Vagina (tissue), 2 donors: ENCODE results near the gene PWWP2B. TPM values are rescaled to one million over a fixed set of nuclear protein-coding genes. Genes with fewer than 3 reads are reported as not detected.

Experiments used
- DNase-seq, 2 donors: peaks; one replicate each; pipeline ENCODE4 v3.0.0-alpha.2; 2017; ENCODE audit errors: extremely low spot score in 2 of 2
- H3K27ac ChIP-seq: fragments of 200-600 bp; sonication (generic); one replicate; pipeline ENCODE4 v1.5.1; 2019
- H3K27me3 ChIP-seq: fragments of 200-600 bp; sonication (generic); one replicate; pipeline ENCODE4 v1.5.1; 2019
- H3K36me3 ChIP-seq, 2 donors: fragments of 200-600 bp; sonication (generic); one replicate each; pipeline ENCODE4 v1.5.1; 2017 to 2019
- H3K4me1 ChIP-seq: fragments of 200-600 bp; sonication (generic); one replicate; pipeline ENCODE4 v1.5.1; 2019
- H3K4me3 ChIP-seq, 2 donors: fragments of 200-600 bp; sonication (generic); 1 replicate in 1 of 2; 2 replicates in 1 of 2; pipeline ENCODE4 v1.5.1; 2016 to 2019
- H3K9me3 ChIP-seq: fragments of 200-600 bp; sonication (generic); one replicate; pipeline ENCODE4 v1.5.1; 2019
- POLR2A ChIP-seq, 2 donors: fragments of 450-650 bp; IDR thresholded peaks; one replicate each; pipeline ENCODE4 v1.6.1; 2017; ENCODE audit warnings: antibody characterized with exemption in 2 of 2, mild to moderate bottlenecking in 2 of 2, moderate library complexity in 2 of 2
- POLR2AphosphoS5 ChIP-seq, 2 donors: sonication (generic); formaldehyde crosslinking; IDR thresholded peaks; one replicate each; pipeline ENCODE4 v1.9.0; 2017; ENCODE audit warnings: antibody characterized with exemption in 2 of 2, mild to moderate bottlenecking in 2 of 2, low read depth in 1 of 2; ENCODE audit not compliant: insufficient read depth in 1 of 2
- intact Hi-C: fragments of 100-400 bp; cut with DNase I; formaldehyde crosslinking; loops from one replicate; pipeline ENCODE4 v1.15.1; 2023
- total RNA-seq: library from RNA; depleted of rRNA; stranded (reverse); fragments of >200 nt; gene quantifications from one replicate; pipeline ENCODE4 v1.2.3, GENCODE V29; 2016
- TF ChIP-seq, protein P1 (sequence below), 3 experiments: fragments of 450-650 bp in 2 of 3; fragments of 200-600 bp in 1 of 3; sonication (generic) in 1 of 3; IDR thresholded peaks; one replicate each; pipeline ENCODE4 v1.5.1; 2017 to 2019; ENCODE audit warnings: antibody characterized with exemption in 3 of 3, mild to moderate bottlenecking in 2 of 3, moderate library complexity in 2 of 3

Gene PWWP2B
- total RNA-seq, 1 donor from 2014 or later, result 14.7 TPM

GRCh38 chr10:132404911-132405462, 8.0 kb downstream of the PWWP2B start:
- no peak overlapping the region for H3K27ac ChIP-seq

DNA sequence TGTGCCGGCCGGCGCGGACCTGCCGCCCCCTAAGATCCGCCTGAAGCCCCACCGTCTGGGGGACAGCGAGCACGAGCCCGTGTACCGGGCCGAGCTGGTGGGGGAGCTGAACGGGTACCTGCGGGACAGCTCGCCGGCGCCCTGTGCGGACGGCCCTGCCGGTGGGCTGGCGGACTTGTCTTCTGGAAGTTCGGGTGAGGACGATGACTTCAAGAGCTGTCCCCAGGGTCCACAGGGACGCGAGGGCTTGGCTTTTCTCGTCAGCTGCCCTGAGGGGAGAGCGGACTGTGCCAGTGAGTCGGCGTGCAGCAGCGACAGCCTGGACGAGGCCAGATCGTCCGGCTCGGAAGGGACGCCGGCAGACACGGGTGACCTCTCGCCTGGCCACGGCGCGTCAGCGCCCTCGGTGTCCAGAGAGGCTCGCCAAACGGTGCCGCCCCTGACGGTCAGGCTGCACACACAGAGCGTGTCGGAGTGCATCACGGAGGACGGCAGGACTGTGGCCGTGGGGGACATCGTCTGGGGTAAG, 8.5 kb downstream of the PWWP2B start:
- H3K27me3 ChIP-seq, result no peaks in the 10 kb centered on the region
- no peak for DNase-seq
- H3K4me1 ChIP-seq, result peaks cover 69% of the 10 kb centered on the region
- TF ChIP-seq POLR2A (IDR thresholded peaks at IDR 0.05) (no peak), POLR2AphosphoS5 (IDR thresholded peaks at IDR 0.05; ENCODE audit: insufficient read depth in 1 of 2, low read depth in 1 of 2) (no peak)
- TF ChIP-seq, protein P1, sequence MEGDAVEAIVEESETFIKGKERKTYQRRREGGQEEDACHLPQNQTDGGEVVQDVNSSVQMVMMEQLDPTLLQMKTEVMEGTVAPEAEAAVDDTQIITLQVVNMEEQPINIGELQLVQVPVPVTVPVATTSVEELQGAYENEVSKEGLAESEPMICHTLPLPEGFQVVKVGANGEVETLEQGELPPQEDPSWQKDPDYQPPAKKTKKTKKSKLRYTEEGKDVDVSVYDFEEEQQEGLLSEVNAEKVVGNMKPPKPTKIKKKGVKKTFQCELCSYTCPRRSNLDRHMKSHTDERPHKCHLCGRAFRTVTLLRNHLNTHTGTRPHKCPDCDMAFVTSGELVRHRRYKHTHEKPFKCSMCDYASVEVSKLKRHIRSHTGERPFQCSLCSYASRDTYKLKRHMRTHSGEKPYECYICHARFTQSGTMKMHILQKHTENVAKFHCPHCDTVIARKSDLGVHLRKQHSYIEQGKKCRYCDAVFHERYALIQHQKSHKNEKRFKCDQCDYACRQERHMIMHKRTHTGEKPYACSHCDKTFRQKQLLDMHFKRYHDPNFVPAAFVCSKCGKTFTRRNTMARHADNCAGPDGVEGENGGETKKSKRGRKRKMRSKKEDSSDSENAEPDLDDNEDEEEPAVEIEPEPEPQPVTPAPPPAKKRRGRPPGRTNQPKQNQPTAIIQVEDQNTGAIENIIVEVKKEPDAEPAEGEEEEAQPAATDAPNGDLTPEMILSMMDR (IDR thresholded peaks at IDR 0.05), result no peak
- H3K4me3 ChIP-seq, result no peak overlapping the region
- H3K36me3 ChIP-seq, result peaks cover 0 to 14% of the 10 kb centered on the region in 2 donors
- no peak overlapping the region for H3K27ac ChIP-seq
- H3K9me3 ChIP-seq, result no peaks in the 10 kb centered on the region
- intact Hi-C loops, result no loop called here

More at GRCh38 chr10:132404911-132405462, 8.0 kb downstream of the PWWP2B start:
- Histone ChIP-seq H3K36me3 (peaks cover 0 to 14% of the 10 kb centered on the region in 2 donors), H3K27me3 (no peaks in the 10 kb centered on the region), H3K9me3 (no peaks in the 10 kb centered on the region), H3K4me1 (peaks cover 71% of the 10 kb centered on the region), H3K4me3 (no peak overlapping the region)
- TF ChIP-seq POLR2AphosphoS5 (IDR thresholded peaks at IDR 0.05; ENCODE audit: insufficient read depth in 1 of 2, low read depth in 1 of 2) (no peak), POLR2A (IDR thresholded peaks at IDR 0.05) (no peak)
- TF ChIP-seq, protein P1 (IDR thresholded peaks at IDR 0.05), result no peak
- DNase-seq, result no peak
- intact Hi-C loops, result no loop called here

DNA sequence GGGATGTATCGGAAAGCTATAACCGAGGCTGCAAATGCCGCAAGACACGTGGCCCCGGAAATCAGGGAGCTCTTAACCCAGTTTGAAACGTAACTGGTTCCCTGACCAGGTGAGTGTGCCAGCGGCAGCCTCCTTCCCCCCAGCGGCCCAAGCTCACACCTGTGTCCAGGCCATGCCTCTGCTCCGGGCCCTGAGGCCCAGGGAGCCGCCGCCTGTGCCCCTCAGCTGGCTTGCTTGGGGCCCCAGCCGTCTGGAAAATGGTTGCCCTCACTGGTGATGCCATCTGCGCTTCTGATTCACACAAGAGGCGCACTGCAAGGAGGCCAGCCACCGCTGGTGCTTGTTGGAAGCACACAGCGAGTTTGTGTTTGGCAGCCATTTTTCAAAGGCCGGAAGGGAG, 9.2 kb downstream of the PWWP2B start:
- H3K9me3 ChIP-seq, result no peaks in the 10 kb centered on the region
- DNase-seq, result no peak
- H3K4me3 ChIP-seq, result no peak overlapping the region
- peaks cover 69% of the 10 kb centered on the region for H3K4me1 ChIP-seq
- TF ChIP-seq POLR2AphosphoS5 (IDR thresholded peaks at IDR 0.05; ENCODE audit: insufficient read depth in 1 of 2, low read depth in 1 of 2), result no peak
- TF ChIP-seq, protein P1 (IDR thresholded peaks at IDR 0.05), result no peak
- TF ChIP-seq POLR2A (IDR thresholded peaks at IDR 0.05), result no peak
- no peak overlapping the region for H3K27ac ChIP-seq
- intact Hi-C loops, result no loop called here
- peaks cover 0 to 14% of the 10 kb centered on the region in 2 donors for H3K36me3 ChIP-seq
- H3K27me3 ChIP-seq, result no peaks in the 10 kb centered on the region

DNA sequence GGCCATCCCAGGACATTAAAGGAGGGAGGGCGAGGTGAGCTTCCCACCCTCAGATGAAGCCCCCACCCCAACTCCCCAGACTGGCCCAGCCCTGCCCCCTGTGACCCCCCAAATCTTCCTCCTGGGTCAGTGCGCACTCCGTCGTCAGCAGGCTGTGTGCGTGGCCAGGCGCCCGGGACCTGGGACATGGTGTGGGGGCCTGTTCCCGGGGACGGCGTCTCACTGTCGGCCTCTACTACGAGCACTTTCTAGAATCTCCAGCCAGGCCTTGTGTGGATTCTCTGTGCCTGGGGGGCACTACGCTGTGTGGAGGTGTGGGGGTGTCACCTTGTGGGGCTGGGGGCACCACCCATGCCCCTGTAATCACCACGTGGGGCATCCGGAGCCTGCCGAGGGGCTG, 9.8 kb downstream of the PWWP2B start:
- H3K4me1 ChIP-seq, result peaks cover 69% of the 10 kb centered on the region
- no peaks in the 10 kb centered on the region for H3K9me3 ChIP-seq
- intact Hi-C loops, result no loop called here
- H3K27me3 ChIP-seq, result no peaks in the 10 kb centered on the region
- H3K4me3 ChIP-seq, result no peak overlapping the region
- peak overlapping the region; percentile 90 for H3K27ac ChIP-seq
- peaks cover 0 to 14% of the 10 kb centered on the region in 2 donors for H3K36me3 ChIP-seq
- no peak for DNase-seq
- TF ChIP-seq POLR2A (IDR thresholded peaks at IDR 0.05), result no peak
- TF ChIP-seq, protein P1 (IDR thresholded peaks at IDR 0.05), result no peak
- no peak for TF ChIP-seq POLR2AphosphoS5 (IDR thresholded peaks at IDR 0.05; ENCODE audit: insufficient read depth in 1 of 2, low read depth in 1 of 2)

DNA sequence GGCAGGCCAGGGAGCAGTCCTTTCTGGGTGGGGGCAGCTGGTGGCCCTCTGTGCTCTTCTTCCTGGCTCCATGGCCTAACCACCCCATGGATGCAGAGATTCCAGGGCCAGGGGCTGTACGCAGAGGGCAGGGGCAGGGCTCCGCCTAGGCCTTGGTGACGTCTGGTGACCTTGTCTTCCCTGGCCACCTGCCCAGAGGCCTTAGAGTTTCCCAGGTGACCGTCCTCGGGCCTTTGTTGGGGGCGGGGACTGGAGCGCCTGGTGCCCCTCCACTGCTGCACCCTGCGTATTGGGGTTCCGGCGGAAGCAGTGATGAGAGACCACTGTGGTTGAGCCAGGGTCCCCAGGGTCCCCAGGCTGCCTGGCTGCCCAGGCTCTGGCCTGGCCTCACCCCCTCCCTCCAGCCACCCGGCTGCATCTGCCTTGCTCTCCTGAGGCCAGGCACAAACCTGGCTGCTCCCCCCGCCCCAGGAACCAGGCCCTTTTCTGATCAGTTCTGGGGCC, 10.3 kb downstream of the PWWP2B start:
- no peaks in the 10 kb centered on the region for H3K27me3 ChIP-seq
- TF ChIP-seq POLR2AphosphoS5 (IDR thresholded peaks at IDR 0.05; ENCODE audit: insufficient read depth in 1 of 2, low read depth in 1 of 2) (no peak), POLR2A (IDR thresholded peaks at IDR 0.05) (no peak)
- TF ChIP-seq, protein P1 (IDR thresholded peaks at IDR 0.05), result no peak
- DNase-seq, result no peak
- H3K4me1 ChIP-seq, result peaks cover 69% of the 10 kb centered on the region
- H3K36me3 ChIP-seq, result peaks cover 0 to 14% of the 10 kb centered on the region in 2 donors
- H3K27ac ChIP-seq, result peak overlapping the region; percentile 90
- H3K9me3 ChIP-seq, result no peaks in the 10 kb centered on the region
- intact Hi-C loops, result no loop called here
- H3K4me3 ChIP-seq, result peak overlapping the region in 1 of 2 donors; percentile 4
